ENCODE measurements around the gene LRRC36. TPM values are rescaled to one million over a fixed set of nuclear protein-coding genes. Genes with fewer than 3 reads are reported as not detected.

Gene LRRC36
- total and polyA plus RNA-seq, 2 of the 13 experiments (the other 11 are each of a cell fraction or from before 2014, with no cell fraction given) = 0.12 to 0.15 TPM

- no peak for TF ChIP-seq ZNF451 (CRISPR knock-in tag; IDR thresholded peaks at IDR 0.05)
- CTCF ChIA-PET (ENCODE audit: low intra/inter-chr PET ratio, low total read pairs) = no interaction called here
- ATAC-seq (no peak), FAIRE-seq (no peak), DNase-seq (ENCODE audit: low spot score) (no peak)
- POLR2A ChIA-PET = no interaction called here
- H2AFZ ChIP-seq (ENCODE audit: low read length) = no peak overlapping the region
- no peaks in the 10 kb centered on the region for H4K20me1 ChIP-seq (ENCODE audit: insufficient read depth, low read length)
- H3K9ac ChIP-seq (ENCODE audit: insufficient read depth, low read depth, low read length) = no peak overlapping the region
- H3K4me3 ChIP-seq (replicated peaks in 1 of 3; ENCODE audit: insufficient read depth in 1 of 3, low read depth in 2 of 3, low read length in 3 of 3) = no peak overlapping the region
- no peak overlapping the region for H3K4me2 ChIP-seq (ENCODE audit: low read depth, low read length)
- H3K79me2 ChIP-seq (ENCODE audit: insufficient read depth, low read length) = no peaks in the 10 kb centered on the region
- no TSS peak for BruUV-seq (replicated peaks)
- H3K4me1 ChIP-seq (ENCODE audit: insufficient read depth, low read length) = peaks cover 20% of the 10 kb centered on the region
- in situ Hi-C loops (cut with HindIII; ENCODE audit: extremely low pct_ligation_motif_present, low pct_unique_long_range_greater_than_20kb) = no loop called here
- WGBS (ENCODE audit: low lambda C conversion rate) = 53% methylated on average over 4 of the region's 4 CpGs
- no peaks in the 10 kb centered on the region for H3K36me3 ChIP-seq (replicated peaks in 1 of 2; ENCODE audit: control insufficient read depth in 1 of 2, insufficient read depth in 2 of 2, low read length in 2 of 2)
- peaks cover 3 to 41% of the 10 kb centered on the region in 2 experiments for H3K27me3 ChIP-seq (ENCODE audit: control insufficient read depth in 1 of 2, insufficient read depth in 2 of 2, low read length in 2 of 2)
- intact Hi-C loops (cut with micrococcal nuclease; ENCODE audit: unreplicated experiment) = no loop called here
- no peak overlapping the region for H3K27ac ChIP-seq (ENCODE audit: extremely low read length, insufficient read depth, low read length)
- no peaks in the 10 kb centered on the region for H3K9me3 ChIP-seq (ENCODE audit: low read length)
Measured at GRCh38 chr16:67421030-67421429, 94.4 kb downstream of the LRRC36 start.

DNA sequence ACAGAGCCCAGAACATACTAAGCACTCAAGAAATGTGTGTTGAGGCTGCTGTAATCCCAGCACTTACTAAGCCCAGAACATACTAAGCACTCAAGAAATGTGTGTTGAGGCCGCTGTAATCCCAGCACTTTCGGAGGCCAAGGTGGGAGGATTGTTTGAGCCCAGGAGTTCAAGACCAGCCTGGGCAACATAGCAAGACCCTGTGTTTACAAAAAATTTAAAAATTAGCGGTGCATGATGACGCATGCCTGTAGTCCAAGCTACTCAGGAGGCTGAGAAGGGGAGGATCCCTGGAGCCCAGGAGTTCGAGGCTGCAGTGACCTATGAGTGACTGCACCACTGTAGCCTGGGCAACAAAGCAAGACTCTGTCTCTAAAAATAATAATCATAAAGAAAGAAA lies 96.4 kb downstream of the LRRC36 start:
- Histone ChIP-seq H3K4me3 (replicated peaks in 1 of 3; ENCODE audit: insufficient read depth in 1 of 3, low read depth in 2 of 3, low read length in 3 of 3) (no peak overlapping the region), H3K27ac (ENCODE audit: extremely low read length, insufficient read depth, low read length) (no peak overlapping the region), H2AFZ (ENCODE audit: low read length) (no peak overlapping the region), H4K20me1 (ENCODE audit: insufficient read depth, low read length) (no peaks in the 10 kb centered on the region), H3K4me1 (ENCODE audit: insufficient read depth, low read length) (peaks cover 8% of the 10 kb centered on the region; the same call in 1 of the 2 replicates), H3K9ac (ENCODE audit: insufficient read depth, low read depth, low read length) (no peak overlapping the region), H3K27me3 (ENCODE audit: control insufficient read depth in 1 of 2, insufficient read depth in 2 of 2, low read length in 2 of 2) (peaks cover 5 to 41% of the 10 kb centered on the region in 2 experiments), H3K36me3 (replicated peaks in 1 of 2; ENCODE audit: control insufficient read depth in 1 of 2, insufficient read depth in 2 of 2, low read length in 2 of 2) (no peaks in the 10 kb centered on the region), H3K79me2 (ENCODE audit: insufficient read depth, low read length) (no peaks in the 10 kb centered on the region), H3K4me2 (ENCODE audit: low read depth, low read length) (no peak overlapping the region), H3K9me3 (ENCODE audit: low read length) (no peaks in the 10 kb centered on the region)
- FAIRE-seq (no peak), DNase-seq (ENCODE audit: low spot score) (no peak), ATAC-seq (no peak)
- POLR2A ChIA-PET = interaction anchor here (1.2 to 1.8 kb wide), 2 partner anchors 8 to 18 kb away, joined by 3 to 4 read pairs; partner anchors contain the start of gene HSD11B2
- no TSS peak for BruUV-seq (replicated peaks)
- intact Hi-C loops (cut with micrococcal nuclease; ENCODE audit: unreplicated experiment) = no loop called here
- 66% methylated on average over 5 of the region's 5 CpGs for WGBS (ENCODE audit: low lambda C conversion rate)
- in situ Hi-C loops (cut with HindIII; ENCODE audit: extremely low pct_ligation_motif_present, low pct_unique_long_range_greater_than_20kb) = no loop called here
- 0 out of 2 replicates have a peak, but pooled peaks have one; percentile 26 for TF ChIP-seq ZBTB33 (CRISPR knock-in tag; IDR thresholded peaks at IDR 0.05)
- TF ChIP-seq HNF1A (IDR thresholded peaks at IDR 0.05; ENCODE audit: low read depth) = no peak
- no peak for TF ChIP-seq HNF1A (CRISPR knock-in tag; IDR thresholded peaks at IDR 0.05; ENCODE audit: borderline replicate concordance)
- CTCF ChIA-PET (ENCODE audit: low intra/inter-chr PET ratio, low total read pairs) = no interaction called here
